Measurements from ENCODE around the gene FOXP1. TPM values are rescaled to one million over a fixed set of nuclear protein-coding genes. Genes with fewer than 3 reads are reported as not detected.

Gene FOXP1
- total RNA-seq, 3 donors from 2014 or later = 61.9 to 267 (median 146) TPM

- intact Hi-C loops (cut with DNase I; ENCODE audit: low total_unique reads) = no loop called here
- Histone ChIP-seq H3K9me3 (no peaks in the 10 kb centered on the region), H3K4me1 (no peaks in the 10 kb centered on the region), H3K4me3 (no peak overlapping the region), H3K27me3 (no peaks in the 10 kb centered on the region), H3K36me3 (no peaks in the 10 kb centered on the region), H3K27ac (no peak overlapping the region)
- TF ChIP-seq POLR2A (IDR thresholded peaks at IDR 0.05) (no peak), CTCF (IDR thresholded peaks at IDR 0.05) (no peak), POLR2AphosphoS5 (IDR thresholded peaks at IDR 0.05) (no peak)
- DNase-seq (ENCODE audit: low spot score in 2 of 2) = no peak
These were observed 211.2 kb downstream of the FOXP1 start for GRCh38 chr3:71372241-71372768.

- H3K4me3 ChIP-seq = no peak overlapping the region
- H3K4me1 ChIP-seq = no peaks in the 10 kb centered on the region
- TF ChIP-seq POLR2AphosphoS5 (IDR thresholded peaks at IDR 0.05) (no peak), POLR2A (IDR thresholded peaks at IDR 0.05) (no peak), CTCF (IDR thresholded peaks at IDR 0.05) (no peak)
- H3K36me3 ChIP-seq = no peaks in the 10 kb centered on the region
- no peaks in the 10 kb centered on the region for H3K9me3 ChIP-seq
- intact Hi-C loops (cut with DNase I; ENCODE audit: low total_unique reads) = no loop called here
- H3K27me3 ChIP-seq = no peaks in the 10 kb centered on the region
- no peak overlapping the region for H3K27ac ChIP-seq
- no peak for DNase-seq (ENCODE audit: low spot score in 2 of 2)
These were observed 212.2 kb downstream of the FOXP1 start for GRCh38 chr3:71371282-71371681.

GRCh38 chr3:71370467-71370866 lies 213.1 kb downstream of the FOXP1 start:
- Histone ChIP-seq H3K27ac (peak overlapping the region; percentile 4 to 33), H3K27me3 (no peaks in the 10 kb centered on the region)

DNA sequence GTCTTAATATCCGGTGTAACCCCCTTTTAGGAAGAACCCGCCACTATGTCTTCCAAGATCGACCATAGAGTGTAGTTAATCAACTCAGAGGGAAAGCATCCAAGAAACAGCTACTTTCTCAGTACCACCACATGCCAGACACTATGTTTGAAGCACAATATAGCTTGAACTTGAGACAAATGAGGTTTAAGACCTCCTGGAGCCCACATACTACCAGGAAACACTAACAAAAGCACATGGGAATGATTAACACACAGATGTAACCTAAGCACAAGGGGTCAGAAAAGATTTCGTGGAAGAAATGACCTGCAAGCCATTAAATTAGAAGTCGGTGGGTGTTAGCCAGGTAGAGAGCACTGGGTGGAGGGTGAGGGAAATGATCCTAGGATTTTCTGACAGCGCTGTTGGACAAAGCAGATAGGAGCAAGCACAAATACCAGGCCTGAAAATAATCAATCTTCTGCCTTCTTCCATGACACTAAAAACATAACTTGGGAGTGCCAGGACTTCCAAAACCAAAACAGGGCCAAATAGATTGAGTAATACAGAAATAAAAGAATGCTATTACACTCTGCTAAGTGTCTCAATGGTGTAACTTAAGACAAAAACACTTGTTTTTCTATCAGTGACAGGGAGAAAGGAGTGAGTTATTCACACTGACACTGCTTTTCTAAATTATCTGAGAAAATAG lies 213.7 kb downstream of the FOXP1 start:
- no peaks in the 10 kb centered on the region for H3K27me3 ChIP-seq
- intact Hi-C loops (cut with DNase I; ENCODE audit: low total_unique reads) = no loop called here
- H3K27ac ChIP-seq = peak overlapping the region; percentile 4 to 33
- no peaks in the 10 kb centered on the region for H3K4me1 ChIP-seq
- DNase-seq (ENCODE audit: low spot score in 2 of 2) = no peak
- TF ChIP-seq POLR2A (IDR thresholded peaks at IDR 0.05) (no peak), POLR2AphosphoS5 (IDR thresholded peaks at IDR 0.05) (peak in 1 of 3 donors; percentile 31), CTCF (IDR thresholded peaks at IDR 0.05) (no peak)
- no peak overlapping the region for H3K4me3 ChIP-seq
- no peaks in the 10 kb centered on the region for H3K9me3 ChIP-seq
- no peaks in the 10 kb centered on the region for H3K36me3 ChIP-seq

More at GRCh38 chr3:71370467-71370866, 213.1 kb downstream of the FOXP1 start:
- intact Hi-C loops (cut with DNase I; ENCODE audit: low total_unique reads) = no loop called here
- TF ChIP-seq POLR2AphosphoS5 (IDR thresholded peaks at IDR 0.05) (no peak), CTCF (IDR thresholded peaks at IDR 0.05) (no peak), POLR2A (IDR thresholded peaks at IDR 0.05) (no peak)
- no peak for DNase-seq (ENCODE audit: low spot score in 2 of 2)
- Histone ChIP-seq H3K4me1 (no peaks in the 10 kb centered on the region), H3K4me3 (no peak overlapping the region), H3K36me3 (no peaks in the 10 kb centered on the region), H3K9me3 (no peaks in the 10 kb centered on the region)

- intact Hi-C loops (cut with DNase I; ENCODE audit: low total_unique reads) = no loop called here
- no peak for DNase-seq (ENCODE audit: low spot score in 2 of 2)
- Histone ChIP-seq H3K36me3 (no peaks in the 10 kb centered on the region), H3K9me3 (no peaks in the 10 kb centered on the region), H3K27ac (no peak overlapping the region), H3K4me1 (no peaks in the 10 kb centered on the region), H3K27me3 (no peaks in the 10 kb centered on the region), H3K4me3 (no peak overlapping the region)
- TF ChIP-seq POLR2AphosphoS5 (IDR thresholded peaks at IDR 0.05) (no peak), CTCF (IDR thresholded peaks at IDR 0.05) (no peak), POLR2A (IDR thresholded peaks at IDR 0.05) (no peak)
These were observed 216.4 kb downstream of the FOXP1 start for GRCh38 chr3:71366988-71367604.

Measured in breast epithelium (tissue), 4 donors.